Tongue (tissue), 2 donors: ENCODE results near the gene ARL14. TPM values are rescaled to one million over a fixed set of nuclear protein-coding genes. Genes with fewer than 3 reads are reported as not detected.

Experiments used
- small RNA-seq: library from RNA; depleted of rRNA; stranded (forward); fragments of <200 nt; gene quantifications from one replicate; pipeline ENCODE3, GENCODE V24; 2014; ENCODE audit warnings: low replicate concordance
- total RNA-seq: library from RNA; depleted of rRNA; stranded (reverse); fragments of >200 nt; gene quantifications from one replicate; pipeline ENCODE4 v1.2.3, GENCODE V29; 2014

ARL14 gene
- total RNA-seq, 1 donor from 2014 or later, result not detected

Small RNA genes lying within 50 kb of the gene (small RNA-seq; reads per million reads assigned to genes)
- gene RF00139, result not detected

Other genes with a start within 250 kb of the ARL14 start
- gene TRIM59, start 227.4 kb upstream of the ARL14 start, total RNA-seq, result 24.3 TPM
- gene KPNA4, start 111.6 kb upstream of the ARL14 start, total RNA-seq, result 35.1 TPM
- 37.3 TPM for gene PPM1L, start 79.1 kb downstream of the ARL14 start, total RNA-seq